Epidermal melanocyte (primary cell): ENCODE data around the gene SRGAP1.
A peak's percentile ranks its signal among the peaks of the same experiment; 100 is the strongest.
"Not testable (repeated sequence)": the region's sequence is repeated elsewhere in the genome, so short reads cannot be mapped to it uniquely, and the experiment has no call there.

Experiments used
- DNase-seq: peaks from one replicate; pipeline ENCODE4 v3.0.0; 2011; ENCODE audit warnings: low spot score; ENCODE audit not compliant: insufficient read length

Gene SRGAP1

DNA sequence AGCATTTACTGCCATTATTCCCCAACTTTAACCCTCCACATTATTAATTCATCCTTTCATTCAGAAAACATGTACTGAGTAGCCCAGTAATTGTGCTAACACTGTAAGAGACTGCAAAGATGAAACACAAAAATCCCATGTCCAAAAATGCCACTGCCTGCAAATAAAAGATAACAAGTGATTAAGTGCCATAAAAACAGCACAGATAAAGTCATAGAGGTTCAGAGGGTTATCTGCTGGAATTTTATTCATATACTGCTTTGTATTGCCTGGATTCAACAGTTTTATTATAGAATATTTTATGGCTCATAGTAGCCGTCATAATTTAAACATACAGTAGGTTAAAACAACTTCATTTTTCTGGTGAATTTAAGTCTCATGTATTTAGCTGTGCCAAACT is 199.7 kb downstream of the SRGAP1 start:
- no peak for DNase-seq

DNA sequence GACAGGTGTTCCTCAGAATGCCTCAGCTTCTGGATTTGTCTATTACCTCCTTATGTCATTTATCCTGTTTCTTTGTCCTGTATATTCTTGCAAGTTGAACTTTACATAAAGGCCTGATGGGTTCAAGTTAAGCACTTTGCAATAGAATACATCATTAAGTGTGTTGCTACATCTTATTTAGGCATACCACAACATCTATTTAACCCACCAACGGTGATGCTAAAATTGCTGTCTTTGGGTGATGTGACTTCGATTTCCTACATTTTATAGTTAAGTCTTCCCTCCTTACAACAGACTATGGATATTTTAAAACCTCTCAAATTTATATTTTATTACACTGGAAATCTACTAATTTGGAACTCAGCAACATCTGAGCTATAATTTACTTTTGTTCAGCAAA is 206.6 kb downstream of the SRGAP1 start:
- no peak for DNase-seq

DNA sequence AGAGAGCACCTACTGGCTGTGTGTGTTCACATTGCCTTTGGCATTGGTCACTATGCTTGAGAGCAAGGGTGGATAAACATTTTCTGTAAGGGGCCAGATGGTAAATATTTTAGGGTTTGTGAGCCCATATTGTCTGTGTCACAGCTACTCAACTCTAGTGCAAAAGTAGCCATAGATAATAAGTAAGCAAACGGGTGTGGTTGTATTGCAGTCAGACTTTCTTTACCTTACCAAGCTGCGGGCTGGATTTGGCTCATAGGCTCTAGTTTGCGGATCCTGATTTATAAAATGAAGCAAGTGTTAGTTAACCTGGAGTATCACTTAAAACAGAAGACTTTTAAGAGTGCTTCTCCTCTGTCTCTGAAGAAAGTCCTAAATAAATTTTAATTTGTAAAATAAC is 208.6 kb downstream of the SRGAP1 start:
- no peak for DNase-seq

DNA sequence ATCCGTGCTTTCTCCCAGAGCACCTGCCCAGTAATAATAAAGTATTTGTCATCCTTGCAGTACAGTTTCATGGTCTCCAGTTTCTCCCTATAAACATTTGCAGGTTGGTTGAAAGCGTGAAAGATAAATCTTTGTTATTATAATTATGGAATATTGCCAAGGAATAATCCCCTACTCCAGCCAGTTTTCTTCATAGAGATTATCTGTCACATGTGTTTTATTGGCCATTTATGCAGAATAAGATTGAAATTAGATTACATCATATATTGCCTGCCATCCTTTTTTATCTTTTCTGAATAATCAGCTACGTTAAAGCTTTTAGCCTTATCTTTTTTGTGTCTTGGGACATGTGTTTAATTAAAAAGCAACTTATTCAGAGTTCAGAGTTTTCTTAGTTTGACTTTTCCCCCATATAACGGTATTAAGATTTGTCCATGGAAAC is 209.6 kb downstream of the SRGAP1 start:
- no peak for DNase-seq

DNA sequence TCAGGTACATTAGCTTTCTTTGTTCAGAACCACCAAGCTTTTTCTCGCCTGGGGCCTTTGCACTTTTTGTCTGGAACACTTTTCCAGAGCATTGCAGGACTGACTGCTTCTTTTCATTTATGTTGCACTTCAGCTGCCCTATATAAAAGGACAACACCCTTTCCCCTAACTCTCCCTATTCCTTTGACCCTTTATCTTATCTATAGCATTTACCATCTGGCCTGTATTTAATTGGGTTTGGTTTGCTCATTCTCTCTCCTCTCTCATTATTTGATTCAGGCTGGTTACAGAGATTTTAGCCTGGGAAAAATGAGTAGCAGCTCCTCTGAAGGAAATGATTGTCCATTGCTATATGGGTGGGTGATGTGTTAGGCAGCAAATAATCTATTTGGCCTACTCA is 212.2 kb downstream of the SRGAP1 start:
- no peak for DNase-seq

DNA sequence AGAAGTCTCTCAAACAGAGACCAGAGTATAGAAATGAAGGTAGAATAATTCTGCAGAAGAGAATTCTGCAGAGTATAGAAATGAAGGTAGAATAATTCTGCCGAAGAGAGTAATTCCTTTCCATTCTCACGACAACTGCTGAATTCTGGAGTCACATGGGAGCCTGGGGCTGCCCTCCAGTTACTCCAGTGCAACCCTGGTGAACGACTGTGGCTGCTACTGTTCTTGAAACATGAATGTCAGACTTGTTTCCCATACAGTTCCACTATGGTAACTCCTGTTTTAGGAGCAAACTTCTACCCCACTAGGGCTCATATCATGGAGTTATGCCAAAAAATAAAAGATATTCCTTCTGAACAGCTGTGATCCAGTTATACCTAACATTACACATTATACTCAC is 213.2 kb downstream of the SRGAP1 start:
- no peak for DNase-seq

DNA sequence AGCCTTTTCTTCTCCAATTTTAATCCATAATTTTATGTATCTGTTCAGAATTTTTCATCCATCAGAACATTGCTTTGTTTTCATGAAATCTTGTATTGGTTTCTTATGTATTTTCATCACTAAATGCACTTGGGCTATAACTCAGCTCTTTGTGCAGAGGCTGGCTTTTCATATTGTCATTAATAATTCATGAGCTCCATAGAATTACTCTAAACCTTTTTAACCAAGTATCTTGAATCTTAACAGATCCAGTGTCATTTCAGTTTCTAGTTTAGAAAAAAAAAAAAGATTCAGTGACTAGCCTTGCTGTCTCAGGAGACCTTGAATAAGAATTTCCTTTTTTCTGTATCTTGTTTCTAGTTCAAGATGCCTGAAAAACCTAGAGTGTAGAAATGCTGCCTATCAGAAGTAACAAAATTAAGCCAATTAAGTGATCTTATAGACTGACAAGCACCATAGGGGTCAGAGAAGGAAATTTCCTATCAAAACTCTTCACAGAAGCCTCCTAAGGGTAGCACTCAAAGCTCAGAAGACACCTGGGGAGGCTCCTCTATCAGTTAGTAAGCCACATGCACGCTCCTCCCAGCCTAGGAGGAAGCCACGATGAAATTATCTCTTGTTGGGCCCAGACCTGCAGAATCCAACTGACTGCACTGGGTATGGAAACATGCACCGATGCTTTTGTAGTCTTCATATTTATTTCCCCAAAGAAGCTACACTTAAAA is 214.2 kb downstream of the SRGAP1 start:
- DNase-seq, result no peak

DNA sequence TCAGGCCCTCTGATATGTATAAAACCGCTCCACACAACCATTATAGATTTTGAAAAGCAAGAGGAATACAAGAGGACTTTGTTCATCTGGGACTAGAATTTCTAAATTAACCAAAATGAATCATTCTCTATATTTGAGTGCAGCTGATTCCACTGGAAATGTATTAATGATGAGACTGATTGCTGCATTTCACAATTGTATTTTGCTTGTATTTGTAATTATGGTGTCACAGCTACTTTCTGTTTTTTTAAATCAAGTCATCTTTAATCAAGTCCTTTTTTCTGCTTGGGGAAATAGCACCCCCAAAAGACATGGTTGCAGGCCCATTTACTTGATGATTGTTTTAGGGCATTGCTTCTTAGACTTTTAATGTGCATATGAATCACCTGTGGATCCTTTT is 215.2 kb downstream of the SRGAP1 start:
- peak; percentile 46 for DNase-seq

DNA sequence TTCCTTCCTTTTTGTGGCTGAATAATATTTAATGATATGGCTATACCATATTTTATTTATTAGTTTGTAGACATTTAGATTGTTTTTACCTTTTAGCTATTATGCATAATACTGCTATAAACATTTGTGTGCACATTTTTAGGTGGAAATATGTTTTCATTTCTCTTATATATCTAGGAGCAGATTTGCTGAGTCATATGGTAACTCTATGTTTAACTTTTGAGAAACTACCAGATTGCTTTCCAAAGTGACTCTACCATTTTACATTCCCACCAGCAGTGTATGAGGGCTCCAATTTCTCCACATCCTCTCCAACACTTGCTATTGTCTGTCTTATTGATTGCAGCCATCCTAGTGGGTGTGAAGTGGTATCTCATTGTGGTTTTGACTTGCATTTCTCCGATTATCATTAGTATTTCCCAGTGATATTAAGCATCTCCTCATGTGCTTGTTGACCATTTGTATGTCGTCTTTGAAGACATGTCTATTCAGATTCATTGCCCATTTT is 217.4 kb downstream of the SRGAP1 start:
- DNase-seq, result no peak

DNA sequence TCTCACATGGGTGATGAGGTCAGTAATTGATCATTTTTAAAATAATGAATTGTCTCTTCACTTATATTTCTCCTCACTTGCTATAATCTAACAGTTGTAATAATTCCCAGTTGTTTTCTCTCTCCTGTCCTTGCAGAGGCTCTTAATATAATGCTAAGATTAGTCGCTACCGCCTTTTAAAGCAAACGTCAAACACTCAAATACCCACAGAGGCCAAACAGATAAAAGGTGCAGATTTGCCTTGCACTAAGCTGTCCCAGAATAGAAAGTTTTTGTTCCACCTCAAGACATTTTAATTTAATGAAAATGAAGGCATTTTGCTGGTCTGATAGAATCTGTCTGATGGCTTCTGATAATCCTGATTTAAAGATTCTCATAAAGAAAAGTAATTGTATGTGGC is 218.6 kb downstream of the SRGAP1 start:
- no peak for DNase-seq

DNA sequence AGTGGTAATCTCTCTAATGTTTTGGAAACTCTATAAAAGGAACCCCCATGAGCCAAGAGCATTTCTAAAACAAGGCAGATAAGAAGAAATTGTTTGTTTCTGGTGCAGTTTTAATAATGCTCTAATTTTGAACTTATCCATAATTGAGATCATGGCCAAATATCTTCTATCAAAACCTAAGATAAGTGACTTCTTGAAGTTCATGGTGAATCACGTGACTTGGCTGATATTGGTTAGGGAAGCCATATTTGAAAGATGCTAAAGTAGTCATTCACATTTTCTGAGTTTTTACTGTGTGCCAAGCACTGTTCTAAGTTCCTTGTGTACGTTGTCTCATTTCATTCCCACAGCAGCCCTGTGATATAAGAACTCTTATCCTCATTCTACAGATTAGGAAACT is 219.7 kb downstream of the SRGAP1 start:
- DNase-seq, result no peak

DNA sequence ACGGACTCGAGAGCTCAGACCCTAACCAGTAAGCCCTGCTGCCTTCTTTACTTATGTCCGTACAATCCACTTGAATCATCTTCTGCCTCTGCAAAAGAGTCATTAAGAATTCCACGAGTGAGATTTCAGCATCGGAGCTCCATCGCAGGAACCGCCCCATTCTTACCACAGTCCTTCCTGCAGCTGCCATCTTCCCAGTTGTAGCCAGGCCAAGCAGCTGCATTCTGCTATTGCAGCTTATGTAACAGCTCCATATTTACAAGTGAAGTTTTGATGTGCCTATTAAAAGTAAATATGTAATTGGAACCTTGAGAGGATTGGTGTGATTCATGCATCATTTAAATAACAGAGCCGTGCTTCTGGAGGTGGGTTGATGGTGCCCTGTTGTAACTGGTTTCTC is 220.2 kb downstream of the SRGAP1 start:
- DNase-seq, result no peak

DNA sequence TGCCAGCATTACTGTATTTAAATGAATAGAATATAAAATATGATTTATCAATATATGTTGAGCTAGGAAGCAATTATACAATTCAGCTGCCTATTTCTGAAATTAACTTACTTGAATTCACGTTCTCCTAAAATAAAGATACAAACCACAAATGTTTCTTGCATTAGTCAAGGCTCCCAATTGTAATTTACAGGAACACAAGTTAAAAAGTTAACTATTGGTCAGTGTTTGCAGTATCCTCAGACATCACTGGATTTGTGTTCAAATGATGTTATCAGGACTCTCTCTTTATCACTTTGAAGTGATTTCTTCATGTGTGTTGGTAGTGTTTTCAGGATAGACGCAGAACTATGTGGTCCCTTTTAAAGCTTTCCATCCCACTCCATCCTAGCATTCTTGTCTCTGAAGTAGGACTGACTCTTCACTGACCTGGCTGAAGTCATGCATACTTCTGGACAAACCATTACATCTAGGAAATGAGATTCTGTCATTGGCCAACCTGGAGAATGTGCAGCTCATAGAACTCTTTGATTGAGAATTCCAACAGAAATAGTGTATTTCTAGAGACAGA is 221.5 kb downstream of the SRGAP1 start:
- DNase-seq, result no peak

DNA sequence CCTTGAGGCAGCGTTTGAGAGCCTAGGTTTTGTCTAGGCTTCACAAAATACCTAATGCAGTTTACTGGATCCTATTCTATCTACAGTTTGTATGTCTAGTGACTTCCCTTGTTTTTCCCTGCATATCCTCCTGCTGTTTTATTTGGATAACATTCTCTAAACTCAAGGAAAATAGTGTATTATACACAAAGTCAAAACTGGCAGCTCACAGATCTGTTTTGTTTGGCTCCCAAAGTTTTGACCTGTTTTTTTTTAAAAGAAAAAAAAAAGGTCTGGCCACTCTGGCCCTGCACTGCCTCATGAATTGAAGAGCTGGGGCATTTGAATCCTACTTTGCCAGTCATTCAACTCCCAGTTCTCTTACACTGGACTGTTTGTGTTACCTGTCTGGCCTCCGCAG is 222.3 kb downstream of the SRGAP1 start:
- no peak for DNase-seq

DNA sequence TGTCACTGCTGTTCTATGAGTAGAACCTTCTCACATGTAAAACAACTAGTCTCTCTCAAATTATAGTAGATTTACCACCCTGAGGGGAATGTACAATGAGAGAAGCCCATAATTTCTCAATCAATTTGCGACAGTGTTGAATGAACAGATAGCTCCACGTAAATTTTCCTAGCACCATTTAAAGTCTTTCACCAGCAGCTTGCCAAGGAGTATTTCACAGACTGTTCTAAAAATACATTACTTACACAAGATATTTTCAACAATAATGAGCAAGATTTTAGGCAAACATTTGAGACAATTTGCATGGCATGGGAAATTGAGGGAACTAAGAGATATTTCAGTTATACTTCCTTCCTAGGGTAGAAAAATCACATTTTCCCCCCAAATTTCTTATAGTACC is 226.0 kb downstream of the SRGAP1 start:
- no peak for DNase-seq

DNA sequence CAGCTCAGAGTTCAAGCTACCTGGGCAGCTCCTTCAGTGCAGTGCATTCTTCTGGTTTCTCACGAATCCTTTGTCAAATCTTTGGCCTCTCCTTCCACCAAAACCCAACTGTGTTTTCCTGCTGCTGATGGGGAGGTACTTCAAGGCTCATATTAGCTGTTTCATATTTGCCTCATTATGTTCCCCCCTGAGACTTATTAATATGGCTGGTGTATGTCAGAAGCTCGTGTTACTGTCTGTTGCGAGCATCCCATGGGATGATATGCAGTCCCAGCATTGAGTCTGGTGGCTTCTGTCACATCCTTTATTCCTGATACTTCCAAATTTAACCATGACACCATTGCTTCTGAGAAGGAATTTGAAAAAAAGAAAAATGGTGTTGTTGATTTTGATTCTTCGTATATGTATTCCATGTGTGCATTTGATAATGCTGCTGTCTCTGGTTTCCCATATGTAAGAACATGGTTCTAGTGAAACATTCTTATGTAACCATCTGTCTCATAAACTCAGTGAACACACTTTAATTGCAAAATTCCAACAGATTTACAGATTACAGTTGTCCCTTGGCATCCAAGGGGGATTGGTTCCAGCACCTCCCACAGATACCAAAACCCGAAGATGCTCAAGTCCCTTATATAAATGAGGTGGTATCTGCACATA is 228.5 kb downstream of the SRGAP1 start:
- no peak for DNase-seq

DNA sequence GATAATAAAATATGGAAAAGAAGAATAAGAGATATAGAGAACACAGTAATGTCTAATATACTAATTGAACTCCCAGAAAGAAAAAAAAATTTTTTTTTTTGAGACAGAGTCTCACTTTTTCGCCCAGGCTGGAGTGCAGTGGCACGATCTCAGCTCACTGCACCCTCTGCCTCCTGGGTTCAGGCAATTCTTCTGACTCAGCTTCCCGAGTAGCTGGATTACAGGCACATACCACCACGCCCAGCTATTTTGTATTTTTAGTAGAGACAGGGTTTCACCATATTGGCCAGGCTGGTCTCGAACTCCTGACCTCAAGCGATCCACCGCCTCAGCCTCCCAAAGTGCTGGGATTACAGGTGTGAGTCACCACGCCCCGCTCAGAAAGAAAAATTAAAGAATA is 232.1 kb downstream of the SRGAP1 start:
- not testable (repeated sequence) for DNase-seq

DNA sequence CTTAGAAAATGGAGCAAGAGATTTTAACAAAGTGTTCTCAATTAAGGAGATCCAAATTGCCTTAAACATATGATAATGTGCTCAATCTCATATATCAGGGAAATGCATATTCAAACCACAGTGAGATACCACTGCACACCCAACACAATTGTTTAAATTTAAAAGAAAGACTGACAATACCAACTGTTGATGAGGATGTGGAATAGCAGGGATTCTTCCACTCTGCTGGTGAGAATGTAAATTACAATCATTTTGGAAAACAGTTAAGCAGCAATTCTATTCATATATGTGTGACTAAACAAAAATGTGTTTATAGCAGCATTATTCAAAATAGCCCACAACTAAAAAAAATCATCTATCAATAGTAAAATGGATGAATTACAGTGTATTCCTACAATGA is 233.4 kb downstream of the SRGAP1 start:
- DNase-seq, result no peak

DNA sequence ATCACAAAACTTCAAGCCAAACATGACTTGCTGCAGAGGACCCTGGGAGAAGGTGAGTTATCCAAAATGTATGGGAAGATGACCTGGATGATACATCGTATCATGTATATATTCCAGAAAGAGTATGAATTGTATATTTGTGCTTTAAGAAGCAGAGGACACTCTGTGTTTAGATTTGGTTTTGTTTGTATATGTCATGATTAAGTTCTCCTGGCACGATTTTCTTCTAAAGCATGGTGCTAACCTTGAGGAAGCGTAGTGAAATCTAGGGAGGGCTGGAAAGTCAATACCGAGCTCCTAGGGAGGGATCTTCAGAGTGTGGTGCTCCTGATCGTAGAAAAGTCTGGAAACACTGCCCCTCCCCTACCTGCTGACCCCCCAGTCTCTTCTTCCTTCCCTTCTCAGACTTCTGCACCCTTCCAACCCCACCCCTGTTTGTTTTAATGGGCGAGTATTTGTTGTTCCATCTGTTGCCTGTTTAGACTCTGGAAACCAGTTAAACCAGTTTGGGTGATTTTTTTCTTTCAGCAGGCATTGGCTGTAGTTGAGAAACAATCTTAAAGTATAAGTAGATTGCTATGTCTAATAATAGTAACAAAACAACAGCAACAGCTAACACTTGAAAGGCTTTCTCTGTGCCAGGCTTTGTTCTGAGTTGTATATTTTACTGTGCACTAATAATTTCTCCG is 236.0 kb downstream of the SRGAP1 start:
- no peak for DNase-seq

DNA sequence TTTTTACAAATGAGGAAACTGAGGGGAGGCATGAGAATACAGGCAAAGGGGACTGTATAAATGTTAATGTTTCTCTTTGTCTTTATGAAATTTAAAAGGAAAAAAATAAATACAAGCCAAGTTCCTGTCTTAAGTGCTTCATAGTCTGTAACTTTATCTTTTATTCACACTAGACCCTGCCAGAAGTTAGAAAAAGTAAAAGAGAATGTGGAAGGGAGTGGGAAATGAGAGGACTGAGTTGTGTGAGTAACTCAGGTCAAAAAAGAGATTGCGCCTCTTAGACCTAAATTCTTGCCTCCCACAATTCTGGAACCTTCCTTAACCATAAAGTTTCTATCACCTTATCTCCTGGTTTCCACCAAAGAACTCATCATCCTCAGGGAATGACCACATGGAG is 236.5 kb downstream of the SRGAP1 start:
- no peak for DNase-seq

DNA sequence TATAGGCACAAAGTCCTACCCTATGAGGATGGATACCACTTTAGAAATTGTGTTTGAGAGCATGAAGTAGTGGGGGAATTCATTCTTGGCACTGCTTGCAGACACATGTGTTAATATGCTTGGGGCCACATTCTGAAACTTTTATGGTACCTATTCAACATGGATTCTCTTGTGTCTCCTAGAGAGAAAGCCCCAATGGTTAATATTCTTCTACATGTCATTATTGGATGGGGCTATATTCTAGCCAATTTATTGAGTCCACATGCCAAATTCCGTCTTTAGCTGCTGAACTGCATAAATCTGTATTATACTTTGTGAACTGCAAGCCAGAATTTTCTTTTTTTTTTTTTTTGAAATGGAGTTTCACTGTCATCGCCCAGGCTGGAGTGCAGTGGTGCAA is 237.6 kb downstream of the SRGAP1 start:
- no peak for DNase-seq

DNA sequence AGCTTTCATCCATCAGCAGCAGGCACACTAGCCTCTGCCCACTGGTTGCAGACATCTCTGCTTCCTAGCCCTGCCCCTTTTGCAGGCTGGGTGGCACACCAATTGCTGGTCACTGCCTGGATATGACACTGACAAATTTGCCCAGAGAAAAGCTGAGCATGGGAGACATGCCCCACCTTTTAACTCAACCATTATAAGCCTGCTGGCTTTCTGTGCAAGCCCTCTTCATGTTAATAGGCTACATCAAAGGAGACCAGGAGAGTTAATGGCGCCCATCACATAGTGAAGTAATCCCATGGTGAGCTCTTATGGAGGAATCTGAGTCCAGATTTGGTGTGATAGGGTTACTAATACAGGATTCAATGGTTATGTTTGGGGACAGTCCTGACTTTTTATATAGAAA is 238.4 kb downstream of the SRGAP1 start:
- DNase-seq, result no peak
